K562 (cell line): ENCODE measurements around the gene FRMD1. TPM values are rescaled to one million over a fixed set of nuclear protein-coding genes. Genes with fewer than 3 reads are reported as not detected.

Experiments
- ATAC-seq: fragments of 200-7000 bp; cut with Tn5 transposase; 3 replicates; pipeline ENCODE4 v1.9.1; 2020; ENCODE audit warnings: moderate library complexity
- BruUV-seq: library from RNA; stranded (reverse); fragments of 400-500 nt; replicated peaks from 2 replicates; lab custom pipeline; 2021; lab: Mats Ljungman, UMichigan
- CTCF ChIA-PET: fragments of 300-600 bp; formaldehyde crosslinking; extraction: SDS; loops from one replicate; lab custom pipeline; 2021; ENCODE audit warnings: low intra/inter-chr PET ratio; lab: Yijun Ruan, JAX
- POLR2A ChIA-PET: fragments of 300-600, 350-650 bp; sonication (Branson Sonifier 250); formaldehyde crosslinking; extraction: SDS; loops from one replicate; lab custom pipeline; 2021; ENCODE audit warnings: antibody characterized with exemption, inconsistent platforms; lab: Yijun Ruan, JAX
- DNase-seq, 4 experiments: peaks; one replicate each; pipeline versions ENCODE4 v3.0.0 to v3.0.0-alpha.2; 2011 to 2018; ENCODE audit warnings: low spot score in 3 of 4, mixed read lengths in 3 of 4; ENCODE audit errors: extremely low read depth in 1 of 4
- FAIRE-seq: peaks from 2 replicates; lab custom pipeline; 2011; peaks lifted over from hg19 to GRCh38; lab: Jason Lieb, UNC
- H2AFZ ChIP-seq: 2 replicates; pipeline ENCODE4 v1.6.0; 2011; ENCODE audit warnings: low read depth, low read length, control low read depth, inconsistent platforms
- H3K27ac ChIP-seq: fragments of 200-600 bp; 3 replicates; pipeline ENCODE4 v1.8.0; 2011; ENCODE audit warnings: low read depth, mild to moderate bottlenecking, control low read depth, inconsistent platforms, low read length, moderate library complexity, mixed read lengths; ENCODE audit errors: extremely low read depth
- H3K27me3 ChIP-seq, 2 experiments: fragments of 300-600 bp in 1 of 2; 2 replicates in 1 of 2; 3 replicates in 1 of 2; pipeline versions ENCODE4 v1.6.0 to v1.8.0; 2011; ENCODE audit warnings: inconsistent platforms in 2 of 2, low read length in 2 of 2, mild to moderate bottlenecking in 1 of 2, mixed read lengths in 1 of 2, moderate library complexity in 1 of 2; ENCODE audit not compliant: control insufficient read depth in 2 of 2, insufficient read depth in 2 of 2
- H3K36me3 ChIP-seq: fragments of 300-600 bp; 3 replicates; pipeline ENCODE4 v1.8.0; 2011; ENCODE audit warnings: mild to moderate bottlenecking, low read length, inconsistent platforms; ENCODE audit not compliant: control insufficient read depth, insufficient read depth
- H3K4me1 ChIP-seq, 2 experiments: fragments of 200-600 bp in 1 of 2; replicated peaks in 1 of 2; 2 replicates in 1 of 2; 3 replicates in 1 of 2; pipeline versions ENCODE4 v1.5.1 to v1.8.0; 2011; ENCODE audit warnings: inconsistent platforms in 2 of 2, low read length in 2 of 2, mild to moderate bottlenecking in 1 of 2, mixed read lengths in 1 of 2, moderate library complexity in 1 of 2; ENCODE audit not compliant: control insufficient read depth in 2 of 2, insufficient read depth in 2 of 2
- H3K4me2 ChIP-seq: 2 replicates; pipeline ENCODE4 v1.6.1; 2011; ENCODE audit warnings: low read length, control low read depth, inconsistent platforms, mixed read lengths; ENCODE audit not compliant: insufficient read depth
- H3K4me3 ChIP-seq: fragments of 200-600 bp; sonication (generic), shearing (Covaris generic); 2 replicates; pipeline ENCODE4 v1.5.1; 2016; ENCODE audit warnings: control low read depth, inconsistent platforms
- H3K79me2 ChIP-seq: fragments of 200-600 bp; 3 replicates; pipeline ENCODE4 v1.8.0; 2011; ENCODE audit warnings: low read length, inconsistent platforms; ENCODE audit not compliant: control insufficient read depth, insufficient read depth
- H3K9ac ChIP-seq, 2 experiments: 2 replicates each; pipeline versions ENCODE4 v1.6.0 to v1.6.1; 2011; ENCODE audit warnings: low read depth in 2 of 2, low read length in 2 of 2, control low read depth in 1 of 2, inconsistent platforms in 1 of 2, mild to moderate bottlenecking in 1 of 2, mixed read lengths in 1 of 2; ENCODE audit not compliant: insufficient read depth in 1 of 2
- H3K9me1 ChIP-seq: one replicate; pipeline ENCODE4 v1.6.0; 2011; ENCODE audit warnings: inconsistent platforms, mild to moderate bottlenecking, low read length, moderate library complexity; ENCODE audit not compliant: control insufficient read depth, insufficient read depth
- H3K9me3 ChIP-seq: replicated peaks from 2 replicates; pipeline ENCODE4 v1.5.1; 2011; ENCODE audit warnings: low read depth, low read length, inconsistent platforms; ENCODE audit not compliant: control insufficient read depth, insufficient read depth
- H4K20me1 ChIP-seq: replicated peaks from 2 replicates; pipeline ENCODE4 v1.6.1; 2011; ENCODE audit warnings: low read length, inconsistent platforms, mixed read lengths; ENCODE audit not compliant: control insufficient read depth, insufficient read depth
- BRF1 ChIP-seq: IDR thresholded peaks from 3 replicates; pipeline ENCODE4 v1.6.1; 2011; ENCODE audit warnings: borderline replicate concordance, mild to moderate bottlenecking; ENCODE audit not compliant: insufficient read length; ENCODE audit errors: extremely low read depth
- ETV6 ChIP-seq, 3 experiments: fragments of 150-350 bp in 1 of 3; sonication (generic) in 1 of 3; formaldehyde crosslinking in 1 of 3; IDR thresholded peaks; 2 replicates each; pipeline versions ENCODE4 v1.6.1 to v1.8.0; 2014 to 2022; ENCODE audit warnings: borderline replicate concordance in 2 of 3, low read depth in 2 of 3, antibody characterized with exemption in 1 of 3, low read length in 1 of 3, mild to moderate bottlenecking in 1 of 3, missing genetic modification reagents in 1 of 3
- EZH2 ChIP-seq: IDR thresholded peaks from 2 replicates; pipeline ENCODE4 v1.6.1; 2012; ENCODE audit warnings: low read depth, mild to moderate bottlenecking, inconsistent platforms, low read length, borderline replicate concordance
- KLF1 ChIP-seq: fragments of 450-650 bp; IDR thresholded peaks from 2 replicates; pipeline ENCODE4 v1.6.1; 2016; ENCODE audit warnings: missing genetic modification characterization, missing compliant biosample characterization
- MBD2 ChIP-seq: sonication (generic); IDR thresholded peaks from 2 replicates; pipeline ENCODE4 v1.6.1; 2016; ENCODE audit warnings: low read depth, borderline replicate concordance
- MTA3 ChIP-seq: fragments of 450-650 bp; formaldehyde crosslinking; IDR thresholded peaks from 2 replicates; pipeline ENCODE4 v1.6.1; 2017; ENCODE audit warnings: mild to moderate bottlenecking, borderline replicate concordance
- MXI1 ChIP-seq: IDR thresholded peaks from 2 replicates; pipeline ENCODE4 v1.6.1; 2011; ENCODE audit warnings: low read depth, mild to moderate bottlenecking, improper control_type of control experiment, low read length
- PHF20 ChIP-seq: fragments of 450-650 bp; IDR thresholded peaks from 2 replicates; pipeline ENCODE4 v1.6.1; 2018; ENCODE audit not compliant: partially characterized antibody
- POLR2H ChIP-seq: IDR thresholded peaks from 2 replicates; pipeline ENCODE4 v1.6.1; 2016; ENCODE audit warnings: missing genetic modification characterization, low read depth, mild to moderate bottlenecking, control low read depth, missing compliant biosample characterization, moderate library complexity
- PURB ChIP-seq: sonication (generic); formaldehyde crosslinking; IDR thresholded peaks from 2 replicates; pipeline ENCODE4 v1.9.0; 2021; ENCODE audit warnings: low read depth, mild to moderate bottlenecking, missing genetic modification reagents
- SMARCC2 ChIP-seq: fragments of 450-650 bp; IDR thresholded peaks from 2 replicates; pipeline ENCODE4 v1.6.1; 2017; ENCODE audit warnings: antibody characterized with exemption, moderate library complexity, mild to moderate bottlenecking, low read depth
- SRSF9 ChIP-seq: fragments of 200-400 bp; formaldehyde crosslinking; IDR thresholded peaks from 2 replicates; pipeline ENCODE4 v1.6.1; 2017; ENCODE audit warnings: low read depth, low read length, borderline replicate concordance
- ZNF282 ChIP-seq: sonication (generic); formaldehyde crosslinking; IDR thresholded peaks from 2 replicates; pipeline ENCODE4 v1.8.1; 2023; ENCODE audit warnings: missing genetic modification reagents
- ZNF785 ChIP-seq: fragments of 250-450 bp; sonication (Bioruptor Pico); IDR thresholded peaks from 2 replicates; pipeline ENCODE4 v1.4.0; 2020; ENCODE audit warnings: mild to moderate bottlenecking
- WGBS: fragments of 100-300 bp; shearing (Covaris generic); methylation state at CpG from one replicate; pipeline ENCODE4 v1.1.6; 2016; ENCODE audit warnings: low coverage, mixed read lengths; ENCODE audit not compliant: insufficient coverage; ENCODE audit errors: missing lambda C conversion rate; 5-methylcytosine and 5-hydroxymethylcytosine counted together
- in situ Hi-C: fragments of 300-500 bp; cut with MboI; formaldehyde crosslinking; loops from 4 replicates; pipeline ENCODE4 v1.15.0; 2018; ENCODE audit warnings: inconsistent platforms, mixed read lengths
- intact Hi-C: fragments of 100-400 bp; cut with micrococcal nuclease; formaldehyde crosslinking; loops from 2 replicates; pipeline ENCODE4 v1.14.2; 2022
- polyA plus RNA-seq, 8 experiments: library from polyadenylated mRNA; depleted of rRNA in 4 of 8; stranded (reverse) in 5 of 8; unstranded in 3 of 8; fragments of >200 nt; fragmentation: Nextera tagmentation in 2 of 8; fragmentation: Illumina TruSeq in 1 of 8; extraction: Ambion mirVana in 2 of 8; extraction: Trizol in 1 of 8; gene quantifications; 2 replicates each; pipeline versions ENCODE4 v1.2.1 to v1.2.3, GENCODE V29; 2011 to 2014; ENCODE audit warnings: inconsistent platforms in 1 of 8, missing spikeins in 1 of 8
- total RNA-seq, 7 experiments: library from RNA; depleted of rRNA in 6 of 7; stranded (reverse); fragments of >200 nt in 6 of 7; fragmentation: Illumina TruSeq in 2 of 7; extraction: Trizol in 2 of 7; gene quantifications; 2 replicates each; pipeline versions ENCODE4 v1.2.1 to v1.2.3, GENCODE V29; 2011 to 2021; ENCODE audit warnings: low replicate concordance in 1 of 7
- TF ChIP-seq, protein P1 (sequence below): fragments of 200-400 bp; formaldehyde crosslinking; IDR thresholded peaks from 2 replicates; pipeline ENCODE4 v1.6.1; 2017; ENCODE audit warnings: mild to moderate bottlenecking, low read depth, low read length, moderate library complexity
- TF ChIP-seq, protein P2 (sequence below): fragments of 450-650 bp; IDR thresholded peaks from 2 replicates; pipeline ENCODE4 v1.6.1; 2018; ENCODE audit not compliant: partially characterized antibody

FRMD1 gene
- total and polyA plus RNA-seq, 9 of the 15 experiments (the other 6 are each of a cell fraction or from before 2014, with no cell fraction given) = 0.01 to 0.04 (median 0.01) TPM; not detected in 6

DNA sequence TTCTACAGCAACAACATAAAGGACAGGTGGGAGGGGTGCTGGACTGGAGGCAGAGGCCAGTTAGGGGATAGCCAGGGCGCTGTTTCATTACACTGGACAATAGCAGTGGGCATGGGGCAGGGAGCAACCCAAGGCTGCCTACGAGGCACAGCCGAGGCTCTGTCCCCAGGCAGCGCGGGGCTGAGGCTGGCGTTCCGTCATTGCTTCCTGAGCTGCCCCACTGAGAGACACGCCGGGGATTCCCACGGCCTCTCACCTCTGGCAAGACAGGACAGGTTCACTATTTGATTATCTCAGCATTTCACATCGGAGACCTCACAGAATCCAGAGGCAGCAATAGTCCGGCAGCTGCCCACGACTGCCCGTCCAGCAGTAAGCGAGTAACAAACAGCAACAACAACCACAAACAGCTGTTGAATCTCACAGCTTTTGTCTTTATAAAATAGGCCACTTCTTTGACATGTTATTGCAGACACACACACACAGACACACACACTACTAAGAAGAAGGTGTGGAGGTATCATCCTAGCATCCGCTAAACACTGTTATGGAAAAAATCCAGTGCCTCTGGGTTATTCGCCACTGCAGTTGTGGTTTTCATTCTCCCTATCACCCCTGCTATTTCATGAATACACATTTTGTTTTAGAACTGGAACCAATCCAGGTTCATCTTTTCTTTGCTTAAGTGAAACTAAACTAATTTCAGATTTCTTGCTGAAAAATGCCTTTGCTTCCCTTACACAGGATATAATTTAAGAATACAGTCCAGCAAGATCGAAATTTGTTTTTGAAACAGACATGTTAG is 62.1 kb downstream of the FRMD1 start:
- BruUV-seq = no TSS peak
- in situ Hi-C loops (no loop called here), intact Hi-C loops (no loop called here)
- Histone ChIP-seq H3K36me3 (no peaks in the 10 kb centered on the region), H3K9ac (no peak overlapping the region), H3K79me2 (no peaks in the 10 kb centered on the region), H3K4me2 (no peak overlapping the region), H3K9me1 (no peaks in the 10 kb centered on the region), H3K27ac (no peak overlapping the region), H3K9me3 (peaks cover 6% of the 10 kb centered on the region; the same call in 1 of the 2 replicates), H4K20me1 (no peaks in the 10 kb centered on the region), H2AFZ (no peak overlapping the region), H3K4me3 (no peak overlapping the region), H3K27me3 (peaks cover 38 to 44% of the 10 kb centered on the region in 2 experiments), H3K4me1 (no peaks in the 10 kb centered on the region)
- ChIA-PET POLR2A (no interaction called here), CTCF (no interaction called here)
- 2% methylated on average over 18 of the region's 18 CpGs for WGBS
- ATAC-seq (no peak), DNase-seq (no peak), FAIRE-seq (no peak)
- TF ChIP-seq EZH2 (no peak), PURB (CRISPR knock-in tag) (no peak), SMARCC2 (no peak), ETV6 (IDR thresholded peaks at IDR 0.05; ENCODE audit: borderline replicate concordance in 1 of 2, low read depth in 2 of 2, low read length in 1 of 2) (no peak), ETV6 (CRISPR knock-in tag; IDR thresholded peaks at IDR 0.05; ENCODE audit: borderline replicate concordance) (no peak), MTA3 (no peak), ZNF282 (CRISPR knock-in tag) (no peak), ZNF785 (CRISPR knock-in tag) (no peak), BRF1 (no peak), MBD2 (no peak), POLR2H (tag) (no peak), MXI1 (no peak), SRSF9 (no peak), KLF1 (no peak), PHF20 (no peak)
- TF ChIP-seq, protein P1, sequence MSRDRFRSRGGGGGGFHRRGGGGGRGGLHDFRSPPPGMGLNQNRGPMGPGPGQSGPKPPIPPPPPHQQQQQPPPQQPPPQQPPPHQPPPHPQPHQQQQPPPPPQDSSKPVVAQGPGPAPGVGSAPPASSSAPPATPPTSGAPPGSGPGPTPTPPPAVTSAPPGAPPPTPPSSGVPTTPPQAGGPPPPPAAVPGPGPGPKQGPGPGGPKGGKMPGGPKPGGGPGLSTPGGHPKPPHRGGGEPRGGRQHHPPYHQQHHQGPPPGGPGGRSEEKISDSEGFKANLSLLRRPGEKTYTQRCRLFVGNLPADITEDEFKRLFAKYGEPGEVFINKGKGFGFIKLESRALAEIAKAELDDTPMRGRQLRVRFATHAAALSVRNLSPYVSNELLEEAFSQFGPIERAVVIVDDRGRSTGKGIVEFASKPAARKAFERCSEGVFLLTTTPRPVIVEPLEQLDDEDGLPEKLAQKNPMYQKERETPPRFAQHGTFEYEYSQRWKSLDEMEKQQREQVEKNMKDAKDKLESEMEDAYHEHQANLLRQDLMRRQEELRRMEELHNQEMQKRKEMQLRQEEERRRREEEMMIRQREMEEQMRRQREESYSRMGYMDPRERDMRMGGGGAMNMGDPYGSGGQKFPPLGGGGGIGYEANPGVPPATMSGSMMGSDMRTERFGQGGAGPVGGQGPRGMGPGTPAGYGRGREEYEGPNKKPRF = no peak
- TF ChIP-seq, protein P2, sequence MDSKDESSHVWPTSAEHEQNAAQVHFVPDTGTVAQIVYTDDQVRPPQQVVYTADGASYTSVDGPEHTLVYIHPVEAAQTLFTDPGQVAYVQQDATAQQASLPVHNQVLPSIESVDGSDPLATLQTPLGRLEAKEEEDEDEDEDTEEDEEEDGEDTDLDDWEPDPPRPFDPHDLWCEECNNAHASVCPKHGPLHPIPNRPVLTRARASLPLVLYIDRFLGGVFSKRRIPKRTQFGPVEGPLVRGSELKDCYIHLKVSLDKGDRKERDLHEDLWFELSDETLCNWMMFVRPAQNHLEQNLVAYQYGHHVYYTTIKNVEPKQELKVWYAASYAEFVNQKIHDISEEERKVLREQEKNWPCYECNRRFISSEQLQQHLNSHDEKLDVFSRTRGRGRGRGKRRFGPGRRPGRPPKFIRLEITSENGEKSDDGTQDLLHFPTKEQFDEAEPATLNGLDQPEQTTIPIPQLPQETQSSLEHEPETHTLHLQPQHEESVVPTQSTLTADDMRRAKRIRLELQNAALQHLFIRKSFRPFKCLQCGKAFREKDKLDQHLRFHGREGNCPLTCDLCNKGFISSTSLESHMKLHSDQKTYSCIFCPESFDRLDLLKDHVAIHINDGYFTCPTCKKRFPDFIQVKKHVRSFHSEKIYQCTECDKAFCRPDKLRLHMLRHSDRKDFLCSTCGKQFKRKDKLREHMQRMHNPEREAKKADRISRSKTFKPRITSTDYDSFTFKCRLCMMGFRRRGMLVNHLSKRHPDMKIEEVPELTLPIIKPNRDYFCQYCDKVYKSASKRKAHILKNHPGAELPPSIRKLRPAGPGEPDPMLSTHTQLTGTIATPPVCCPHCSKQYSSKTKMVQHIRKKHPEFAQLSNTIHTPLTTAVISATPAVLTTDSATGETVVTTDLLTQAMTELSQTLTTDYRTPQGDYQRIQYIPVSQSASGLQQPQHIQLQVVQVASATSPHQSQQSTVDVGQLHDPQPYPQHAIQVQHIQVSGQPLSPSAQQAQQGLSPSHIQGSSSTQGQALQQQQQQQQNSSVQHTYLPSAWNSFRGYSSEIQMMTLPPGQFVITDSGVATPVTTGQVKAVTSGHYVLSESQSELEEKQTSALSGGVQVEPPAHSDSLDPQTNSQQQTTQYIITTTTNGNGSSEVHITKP = no peak
